NCI-H1417 (cell line): ENCODE data around the gene PRRC1.
"Not testable (repeated sequence)": the region's sequence is repeated elsewhere in the genome, so short reads cannot be mapped to it uniquely, and the experiment has no call there.

ENCODE experiments used
- DNase-seq, 3 experiments: peaks; one replicate each; lab custom pipeline; 2025; lab: John Stamatoyannopoulos, UW

PRRC1 gene

GRCh38 chr5:127517480-127518318 is at the start of gene PRRC1:
TSS of gene PRRC1 (plus strand) at chr5:127517640. CDS start at chr5:127523480, 5,840 bp downstream.
- peak; percentile 77 to 81 (median 79) for DNase-seq

- DNase-seq, result no peak
Observed at GRCh38 chr5:127471211-127471610, 46.2 kb upstream of the PRRC1 start.

- no peak for DNase-seq
Observed at GRCh38 chr5:127472700-127473099, 44.7 kb upstream of the PRRC1 start.

- no peak for DNase-seq
Observed at GRCh38 chr5:127486471-127486870, 31.0 kb upstream of the PRRC1 start.

GRCh38 chr5:127492854-127493738 is 24.3 kb upstream of the PRRC1 start:
- peak; percentile 9 to 73 (median 43) for DNase-seq

GRCh38 chr5:127498548-127498947 is 18.9 kb upstream of the PRRC1 start:
- DNase-seq, result no peak

GRCh38 chr5:127505905-127506304 is 11.5 kb upstream of the PRRC1 start:
- no peak for DNase-seq

- DNase-seq, result no peak
Observed at GRCh38 chr5:127506616-127507015, 10.8 kb upstream of the PRRC1 start.

GRCh38 chr5:127508644-127509373 is 8.6 kb upstream of the PRRC1 start:
- DNase-seq, result no peak

- no peak for DNase-seq
Observed at GRCh38 chr5:127513408-127513970, 4.0 kb upstream of the PRRC1 start.

- no peak for DNase-seq
Observed at GRCh38 chr5:127514816-127515215, 2.6 kb upstream of the PRRC1 start.

- DNase-seq, result peak in 1 of 3 experiments; percentile 3
Observed at GRCh38 chr5:127515693-127516440, 1.6 kb upstream of the PRRC1 start.

- peak in 2 of 3 experiments; percentile 38 to 64 for DNase-seq
Observed at GRCh38 chr5:127517110-127517479, 345 bp upstream of the PRRC1 start.

- peak in 1 of 3 experiments; percentile 33 for DNase-seq
Observed at GRCh38 chr5:127518319-127518621, 830 bp downstream of the PRRC1 start.

- DNase-seq, result no peak
Observed at GRCh38 chr5:127519527-127519926, 2.1 kb downstream of the PRRC1 start.

- no peak for DNase-seq
Observed at GRCh38 chr5:127521138-127521770, 3.8 kb downstream of the PRRC1 start.

GRCh38 chr5:127525181-127525580 is 7.7 kb downstream of the PRRC1 start:
- DNase-seq, result no peak

GRCh38 chr5:127529904-127530682 is 12.7 kb downstream of the PRRC1 start:
- no peak for DNase-seq

GRCh38 chr5:127536687-127537086 is 19.2 kb downstream of the PRRC1 start:
- DNase-seq, result no peak

- not testable (repeated sequence) for DNase-seq
Observed at GRCh38 chr5:127540553-127540952, 23.1 kb downstream of the PRRC1 start.
